Mesenteric fat pad (tissue), 1 donor: ENCODE results near the gene TM4SF4. TPM values are rescaled to one million over a fixed set of nuclear protein-coding genes. Genes with fewer than 3 reads are reported as not detected.

ENCODE experiments used
- DNase-seq: peaks from one replicate; pipeline ENCODE4 v3.0.0-alpha.2; 2020; ENCODE audit warnings: low spot score
- total RNA-seq: library from RNA; stranded (reverse); fragmentation: NEBNext Ultra II Directional; extraction: Animal tissue kit (Norgen Biotek cat#: 25700); gene quantifications from one replicate; pipeline ENCODE4 v1.2.1, GENCODE V29; 2021
- donor health status: DM: yes; HTN: yes; CAD: no.

The TM4SF4 gene
- total RNA-seq, 1 donor from 2014 or later = 1.7 TPM

- no peak for DNase-seq
Observed at GRCh38 chr3:149481056-149481455, 6.6 kb downstream of the TM4SF4 start.

- no peak for DNase-seq
Observed at GRCh38 chr3:149481491-149481890, 7.0 kb downstream of the TM4SF4 start.

- no peak for DNase-seq
Observed at GRCh38 chr3:149486726-149487125, 12.2 kb downstream of the TM4SF4 start.

- DNase-seq = no peak
Observed at GRCh38 chr3:149487598-149488197, 13.2 kb downstream of the TM4SF4 start.

GRCh38 chr3:149489060-149489690 lies 14.7 kb downstream of the TM4SF4 start:
- DNase-seq = no peak

- no peak for DNase-seq
Observed at GRCh38 chr3:149490260-149490971, 15.9 kb downstream of the TM4SF4 start.

- no peak for DNase-seq
Observed at GRCh38 chr3:149493315-149494021, 19.0 kb downstream of the TM4SF4 start.

- no peak for DNase-seq
Observed at GRCh38 chr3:149494022-149494758, 19.7 kb downstream of the TM4SF4 start.

- no peak for DNase-seq
Observed at GRCh38 chr3:149494759-149495580, 20.5 kb downstream of the TM4SF4 start.

GRCh38 chr3:149495581-149496125 lies 21.2 kb downstream of the TM4SF4 start:
- DNase-seq = no peak

GRCh38 chr3:149496891-149497290 lies 22.4 kb downstream of the TM4SF4 start:
- no peak for DNase-seq

GRCh38 chr3:149497966-149498670 lies 23.6 kb downstream of the TM4SF4 start:
- no peak for DNase-seq

GRCh38 chr3:149501524-149501923 lies 27.0 kb downstream of the TM4SF4 start:
- DNase-seq = no peak

GRCh38 chr3:149502438-149502837 lies 27.9 kb downstream of the TM4SF4 start:
- no peak for DNase-seq

GRCh38 chr3:149506540-149506939 lies 32.0 kb downstream of the TM4SF4 start:
- DNase-seq = no peak

- no peak for DNase-seq
Observed at GRCh38 chr3:149506965-149507364, 32.5 kb downstream of the TM4SF4 start.

GRCh38 chr3:149507491-149508324 lies 33.2 kb downstream of the TM4SF4 start:
- no peak for DNase-seq

GRCh38 chr3:149509526-149509925 lies 35.0 kb downstream of the TM4SF4 start:
- DNase-seq = no peak
